ENCODE results near the gene ZBTB9.

- TF ChIP-seq POLR2A (IDR thresholded peaks at IDR 0.05) (no peak), CTCF (IDR thresholded peaks at IDR 0.05) (no peak), POLR2AphosphoS5 (IDR thresholded peaks at IDR 0.05) (no peak)
Observed at GRCh38 chr6:33418690-33419291, 35.6 kb upstream of the ZBTB9 start.
